Esophagus muscularis mucosa (tissue), 4 donors: ENCODE measurements around the gene COL4A6. TPM values are rescaled to one million over a fixed set of nuclear protein-coding genes. Genes with fewer than 3 reads are reported as not detected.

Source experiments
- DNase-seq: peaks from one replicate; pipeline ENCODE4 v3.0.0-alpha.2; 2017; ENCODE audit errors: extremely low spot score
- H3K27ac ChIP-seq, 4 donors: fragments of 200-600 bp; sonication (generic); replicated peaks in 1 of 4; 1 replicate in 3 of 4; 2 replicates in 1 of 4; pipeline ENCODE4 v1.5.1; 2016 to 2019; ENCODE audit warnings: mild to moderate bottlenecking in 1 of 4
- H3K27me3 ChIP-seq, 4 donors: fragments of 200-600 bp; sonication (generic); one replicate each; pipeline versions ENCODE4 v1.5.1 to v1.6.0; 2016 to 2019
- H3K36me3 ChIP-seq, 4 donors: fragments of 200-600 bp; sonication (generic); one replicate each; pipeline ENCODE4 v1.5.1; 2016 to 2019
- H3K4me1 ChIP-seq, 4 donors: fragments of 200-600 bp; sonication (generic); one replicate each; pipeline ENCODE4 v1.5.1; 2016 to 2019
- H3K4me3 ChIP-seq, 4 donors: fragments of 200-600 bp; sonication (generic); 1 replicate in 2 of 4; 2 replicates in 2 of 4; pipeline ENCODE4 v1.5.1; 2016 to 2019; ENCODE audit warnings: mild to moderate bottlenecking in 4 of 4, moderate library complexity in 1 of 4
- H3K9me3 ChIP-seq, 4 donors: fragments of 200-600 bp; sonication (generic); 1 replicate in 3 of 4; 2 replicates in 1 of 4; pipeline ENCODE4 v1.5.1; 2016 to 2019
- EP300 ChIP-seq: sonication (generic); formaldehyde crosslinking; IDR thresholded peaks from one replicate; pipeline ENCODE4 v1.6.1; 2017; ENCODE audit warnings: antibody characterized with exemption
- POLR2A ChIP-seq: fragments of 450-650 bp; IDR thresholded peaks from one replicate; pipeline ENCODE4 v1.6.1; 2017; ENCODE audit warnings: antibody characterized with exemption, moderate library complexity, mild to moderate bottlenecking, low read depth
- POLR2AphosphoS5 ChIP-seq, 2 donors: sonication (generic); formaldehyde crosslinking; IDR thresholded peaks; one replicate each; pipeline ENCODE4 v1.6.1; 2017; ENCODE audit warnings: antibody characterized with exemption in 2 of 2
- WGBS: methylation state at CpG from one replicate; pipeline ENCODE4 v1.1.5; 2018; 5-methylcytosine and 5-hydroxymethylcytosine counted together
- intact Hi-C: fragments of 100-400 bp; cut with DNase I; formaldehyde crosslinking; loops from one replicate; pipeline ENCODE4 v1.15.1; 2023
- total RNA-seq, 4 donors: library from RNA; depleted of rRNA; stranded (reverse); fragments of >200 nt; gene quantifications; one replicate each; pipeline versions ENCODE4 v1.1.0 to v1.2.1, GENCODE V29; 2016
- TF ChIP-seq, protein P1 (sequence below), 3 experiments: fragments of 200-600 bp in 2 of 3; fragments of 450-650 bp in 1 of 3; sonication (generic) in 2 of 3; IDR thresholded peaks; one replicate each; pipeline ENCODE4 v1.5.1; 2017 to 2019; ENCODE audit warnings: antibody characterized with exemption in 3 of 3, mild to moderate bottlenecking in 2 of 3, moderate library complexity in 1 of 3

Gene COL4A6
- total RNA-seq, 4 donors from 2014 or later: 126 to 192 (median 164) TPM

DNA sequence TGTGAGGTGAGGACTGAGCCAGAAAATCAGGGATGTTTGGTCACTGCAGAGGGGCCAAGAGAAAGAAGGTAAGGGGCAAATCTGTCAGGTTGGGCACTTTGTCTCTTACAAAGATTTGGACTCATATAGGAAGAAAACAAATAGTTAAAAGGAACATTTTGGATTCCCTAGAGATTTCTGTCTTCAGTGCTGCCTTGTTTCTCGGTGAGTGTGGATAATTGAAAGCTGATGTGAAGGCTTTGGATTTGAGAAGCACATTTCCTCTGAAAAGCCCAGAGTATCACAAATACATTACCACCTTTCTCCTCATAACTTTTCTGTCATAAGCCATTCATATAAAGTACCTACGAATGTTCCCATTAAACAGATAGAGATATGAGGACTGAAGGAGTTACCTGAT is 239.2 kb downstream of the COL4A6 start:
- intact Hi-C loops: no loop called here
- peaks cover 0 to 46% (median 20%) of the 10 kb centered on the region in 4 donors for H3K4me1 ChIP-seq
- H3K36me3 ChIP-seq: no peaks in the 10 kb centered on the region
- H3K4me3 ChIP-seq: no peak overlapping the region
- peak overlapping the region; percentile 48 to 73 (median 66) for H3K27ac ChIP-seq
- 60% methylated on average over 2 of the region's 2 CpGs for WGBS
- TF ChIP-seq EP300: no peak
- TF ChIP-seq POLR2AphosphoS5 (IDR thresholded peaks at IDR 0.05): no peak
- no peak for TF ChIP-seq POLR2A
- TF ChIP-seq, protein P1, sequence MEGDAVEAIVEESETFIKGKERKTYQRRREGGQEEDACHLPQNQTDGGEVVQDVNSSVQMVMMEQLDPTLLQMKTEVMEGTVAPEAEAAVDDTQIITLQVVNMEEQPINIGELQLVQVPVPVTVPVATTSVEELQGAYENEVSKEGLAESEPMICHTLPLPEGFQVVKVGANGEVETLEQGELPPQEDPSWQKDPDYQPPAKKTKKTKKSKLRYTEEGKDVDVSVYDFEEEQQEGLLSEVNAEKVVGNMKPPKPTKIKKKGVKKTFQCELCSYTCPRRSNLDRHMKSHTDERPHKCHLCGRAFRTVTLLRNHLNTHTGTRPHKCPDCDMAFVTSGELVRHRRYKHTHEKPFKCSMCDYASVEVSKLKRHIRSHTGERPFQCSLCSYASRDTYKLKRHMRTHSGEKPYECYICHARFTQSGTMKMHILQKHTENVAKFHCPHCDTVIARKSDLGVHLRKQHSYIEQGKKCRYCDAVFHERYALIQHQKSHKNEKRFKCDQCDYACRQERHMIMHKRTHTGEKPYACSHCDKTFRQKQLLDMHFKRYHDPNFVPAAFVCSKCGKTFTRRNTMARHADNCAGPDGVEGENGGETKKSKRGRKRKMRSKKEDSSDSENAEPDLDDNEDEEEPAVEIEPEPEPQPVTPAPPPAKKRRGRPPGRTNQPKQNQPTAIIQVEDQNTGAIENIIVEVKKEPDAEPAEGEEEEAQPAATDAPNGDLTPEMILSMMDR (IDR thresholded peaks at IDR 0.05): no peak
- no peaks in the 10 kb centered on the region for H3K27me3 ChIP-seq
- H3K9me3 ChIP-seq: no peaks in the 10 kb centered on the region
- DNase-seq: no peak

DNA sequence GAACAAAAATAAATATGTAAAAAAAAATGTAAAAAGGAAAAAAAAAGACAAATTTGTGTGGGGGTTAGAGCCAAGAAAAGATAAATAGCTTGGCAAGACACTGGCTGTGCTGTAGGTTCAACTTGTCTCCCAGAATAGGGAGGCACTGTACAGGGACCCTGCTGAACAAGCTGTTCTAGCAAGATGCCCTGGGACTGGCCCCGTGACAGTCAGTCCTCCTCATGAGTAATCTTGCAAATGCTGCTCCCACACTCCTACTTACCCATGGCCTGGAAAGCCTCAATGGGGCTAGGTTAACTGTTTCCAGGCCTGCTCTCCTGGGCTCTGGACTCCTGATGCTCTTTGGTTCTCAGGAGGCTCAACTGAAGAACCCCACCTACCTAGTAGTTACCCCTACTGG is 239.8 kb downstream of the COL4A6 start:
- H3K9me3 ChIP-seq: no peaks in the 10 kb centered on the region
- H3K4me3 ChIP-seq: no peak overlapping the region
- peak; percentile 37 for TF ChIP-seq EP300
- no peak for TF ChIP-seq POLR2A
- TF ChIP-seq POLR2AphosphoS5 (IDR thresholded peaks at IDR 0.05): peak; percentile 53 to 65
- TF ChIP-seq, protein P1 (IDR thresholded peaks at IDR 0.05): no peak
- intact Hi-C loops: no loop called here
- WGBS: 64% methylated on average over 1 of the region's 1 CpG
- H3K27ac ChIP-seq: peak overlapping the region; percentile 48 to 73 (median 66)
- H3K4me1 ChIP-seq: peaks cover 0 to 46% (median 20%) of the 10 kb centered on the region in 4 donors
- no peaks in the 10 kb centered on the region for H3K36me3 ChIP-seq
- no peak for DNase-seq
- no peaks in the 10 kb centered on the region for H3K27me3 ChIP-seq

DNA sequence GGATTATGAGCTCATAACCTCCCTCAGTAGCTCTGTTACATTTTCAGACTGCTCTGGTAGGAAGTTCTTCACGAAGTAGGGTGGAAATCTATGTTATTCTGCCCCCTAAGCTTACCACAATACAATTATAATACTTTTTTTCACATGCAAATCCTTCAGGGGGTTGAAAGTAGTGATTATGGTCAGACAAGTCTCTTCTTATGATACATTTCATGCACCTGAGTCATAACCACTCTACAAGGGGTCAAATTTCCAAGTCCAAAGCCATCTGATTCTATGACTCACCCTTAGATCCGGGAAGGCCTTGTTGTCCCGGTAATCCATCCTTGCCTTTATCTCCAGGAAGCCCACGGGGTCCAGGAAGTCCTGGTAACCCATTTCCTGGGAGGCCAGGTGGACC is 251.4 kb downstream of the COL4A6 start:
- no peak overlapping the region for H3K27ac ChIP-seq
- no peaks in the 10 kb centered on the region for H3K4me1 ChIP-seq
- no peak overlapping the region for H3K4me3 ChIP-seq
- TF ChIP-seq POLR2AphosphoS5 (IDR thresholded peaks at IDR 0.05) (no peak), POLR2A (no peak), EP300 (no peak)
- TF ChIP-seq, protein P1 (IDR thresholded peaks at IDR 0.05): no peak
- H3K27me3 ChIP-seq: no peaks in the 10 kb centered on the region
- 65% methylated on average over 4 of the region's 4 CpGs for WGBS
- H3K36me3 ChIP-seq: peaks cover 0 to 31% (median 7%) of the 10 kb centered on the region in 4 donors
- intact Hi-C loops: no loop called here
- DNase-seq: no peak
- H3K9me3 ChIP-seq: no peaks in the 10 kb centered on the region

DNA sequence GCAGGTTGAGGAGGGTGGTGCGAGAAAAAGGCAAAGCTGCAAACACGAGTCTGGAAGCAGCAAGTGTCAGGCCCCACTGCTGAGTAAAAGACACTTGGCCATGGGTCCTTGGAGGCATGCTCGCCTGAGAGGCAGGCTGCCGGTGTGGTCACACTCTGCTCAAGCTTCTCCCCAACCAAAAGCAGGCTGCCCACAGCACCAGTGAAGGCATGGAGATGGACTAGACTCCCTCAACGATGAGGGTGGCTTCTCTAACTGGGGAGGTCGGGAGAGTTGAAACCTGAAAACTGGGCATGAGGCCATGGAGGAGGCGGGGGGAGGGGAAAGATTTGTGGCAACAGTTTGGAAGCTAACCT is 260.1 kb downstream of the COL4A6 start:
- peaks cover 0 to 22% (median 10%) of the 10 kb centered on the region in 4 donors for H3K36me3 ChIP-seq
- peaks cover 0 to 4% (median 0%) of the 10 kb centered on the region in 4 donors for H3K4me1 ChIP-seq
- TF ChIP-seq POLR2AphosphoS5 (IDR thresholded peaks at IDR 0.05) (no peak), POLR2A (no peak), EP300 (no peak)
- TF ChIP-seq, protein P1 (IDR thresholded peaks at IDR 0.05): no peak
- WGBS: 63% methylated on average over 7 of the region's 7 CpGs
- H3K27ac ChIP-seq: no peak overlapping the region
- no peak for DNase-seq
- no peaks in the 10 kb centered on the region for H3K9me3 ChIP-seq
- intact Hi-C loops: no loop called here
- H3K4me3 ChIP-seq: no peak overlapping the region
- H3K27me3 ChIP-seq: no peaks in the 10 kb centered on the region
